Neural progenitor cell (in vitro differentiated cells): Measurements from ENCODE around the gene SLC2A11. TPM values are rescaled to one million over a fixed set of nuclear protein-coding genes. Genes with fewer than 3 reads are reported as not detected.
"Not testable (repeated sequence)": the region's sequence is repeated elsewhere in the genome, so short reads cannot be mapped to it uniquely, and the experiment has no call there.

Experiments
- DNase-seq: peaks from one replicate; pipeline ENCODE4 v3.0.0-alpha.2; 2016; ENCODE audit warnings: low spot score
- H2AFZ ChIP-seq: fragments of 200-600 bp; sonication (generic); replicated peaks from 2 replicates; pipeline ENCODE4 v1.6.1; 2016; ENCODE audit warnings: antibody characterized with exemption
- H3F3A ChIP-seq: fragments of 200-600 bp; sonication (generic); 2 replicates; pipeline ENCODE4 v1.6.1; 2016; ENCODE audit warnings: antibody characterized with exemption, low read depth
- H3K27ac ChIP-seq: fragments of 200-600 bp; sonication (generic); 2 replicates; pipeline ENCODE4 v1.5.1; 2016; ENCODE audit warnings: mild to moderate bottlenecking
- H3K27me3 ChIP-seq: fragments of 200-600 bp; sonication (generic); 2 replicates; pipeline ENCODE4 v1.6.1; 2016; ENCODE audit warnings: mild to moderate bottlenecking, moderate library complexity
- H3K36me3 ChIP-seq: fragments of 200-600 bp; sonication (generic); 2 replicates; pipeline ENCODE4 v1.5.1; 2016
- H3K4me1 ChIP-seq: fragments of 200-600 bp; sonication (generic); 2 replicates; pipeline ENCODE4 v1.6.1; 2016; ENCODE audit warnings: mixed run types
- H3K4me2 ChIP-seq: fragments of 200-600 bp; sonication (generic); 2 replicates; pipeline ENCODE4 v1.6.1; 2016
- H3K4me3 ChIP-seq: fragments of 200-600 bp; sonication (generic); 2 replicates; pipeline ENCODE4 v1.5.1; 2016
- H3K79me2 ChIP-seq: fragments of 200-600 bp; sonication (generic); 2 replicates; pipeline ENCODE4 v1.6.1; 2016; ENCODE audit warnings: low read depth
- H3K9ac ChIP-seq: fragments of 200-600 bp; sonication (generic); 2 replicates; pipeline ENCODE4 v1.6.1; 2016
- H3K9me3 ChIP-seq: fragments of 200-600 bp; sonication (generic); 2 replicates; pipeline ENCODE4 v1.5.1; 2016; ENCODE audit warnings: low read depth
- H4K20me1 ChIP-seq: fragments of 200-600 bp; sonication (generic); 2 replicates; pipeline ENCODE4 v1.6.1; 2016; ENCODE audit warnings: low read depth
- H3K27ac Mint-ChIP-seq: 3 replicates; pipeline ENCODE4 v1.8.0; 2021; ENCODE audit warnings: mixed read lengths
- H3K27me3 Mint-ChIP-seq: 2 replicates; pipeline ENCODE4 v1.8.0; 2022; ENCODE audit warnings: low read depth, mild to moderate bottlenecking, inconsistent platforms, moderate library complexity, mixed read lengths; ENCODE audit not compliant: insufficient read depth
- H3K36me3 Mint-ChIP-seq: 3 replicates; pipeline ENCODE4 v1.8.0; 2021; ENCODE audit warnings: mixed read lengths
- H3K4me1 Mint-ChIP-seq: 3 replicates; pipeline ENCODE4 v1.8.0; 2021; ENCODE audit warnings: mixed read lengths
- H3K4me3 Mint-ChIP-seq: 3 replicates; pipeline ENCODE4 v1.8.0; 2021; ENCODE audit warnings: mild to moderate bottlenecking, moderate library complexity, mixed read lengths
- H3K9me3 Mint-ChIP-seq: 3 replicates; pipeline ENCODE4 v1.8.0; 2020; ENCODE audit warnings: mixed read lengths
- EZH2 ChIP-seq: fragments of 200-600 bp; sonication (generic); IDR thresholded peaks from 2 replicates; pipeline ENCODE4 v1.6.1; 2017; ENCODE audit warnings: antibody characterized with exemption, mild to moderate bottlenecking, moderate library complexity
- EZH2phosphoT487 ChIP-seq: fragments of 200-600 bp; sonication (generic); IDR thresholded peaks from 2 replicates; pipeline ENCODE4 v1.6.1; 2017; ENCODE audit warnings: antibody characterized with exemption
- total RNA-seq: library from RNA; depleted of rRNA; stranded (reverse); fragments of >200 nt; gene quantifications from 2 replicates; pipeline ENCODE4 v1.2.3, GENCODE V29; 2015; ENCODE audit warnings: low replicate concordance
- TF ChIP-seq, protein P1 (sequence below): fragments of 200-600 bp; sonication (generic); IDR thresholded peaks from 2 replicates; pipeline ENCODE4 v1.5.1; 2017; ENCODE audit warnings: antibody characterized with exemption, mild to moderate bottlenecking

SLC2A11 gene
- total RNA-seq, 1 donor from 2014 or later: 3.8 TPM

GRCh38 chr22:23899042-23899745 is 41.5 kb downstream of the SLC2A11 start:
- Mint-ChIP-seq H3K4me3 (no peak overlapping the region), H3K27ac (peak overlapping the region; percentile 2), H3K36me3 (peaks cover 29% of the 10 kb centered on the region), H3K27me3 (peaks cover 3% of the 10 kb centered on the region), H3K4me1 (peaks cover 21% of the 10 kb centered on the region), H3K9me3 (no peaks in the 10 kb centered on the region)
- TF ChIP-seq, protein P1, sequence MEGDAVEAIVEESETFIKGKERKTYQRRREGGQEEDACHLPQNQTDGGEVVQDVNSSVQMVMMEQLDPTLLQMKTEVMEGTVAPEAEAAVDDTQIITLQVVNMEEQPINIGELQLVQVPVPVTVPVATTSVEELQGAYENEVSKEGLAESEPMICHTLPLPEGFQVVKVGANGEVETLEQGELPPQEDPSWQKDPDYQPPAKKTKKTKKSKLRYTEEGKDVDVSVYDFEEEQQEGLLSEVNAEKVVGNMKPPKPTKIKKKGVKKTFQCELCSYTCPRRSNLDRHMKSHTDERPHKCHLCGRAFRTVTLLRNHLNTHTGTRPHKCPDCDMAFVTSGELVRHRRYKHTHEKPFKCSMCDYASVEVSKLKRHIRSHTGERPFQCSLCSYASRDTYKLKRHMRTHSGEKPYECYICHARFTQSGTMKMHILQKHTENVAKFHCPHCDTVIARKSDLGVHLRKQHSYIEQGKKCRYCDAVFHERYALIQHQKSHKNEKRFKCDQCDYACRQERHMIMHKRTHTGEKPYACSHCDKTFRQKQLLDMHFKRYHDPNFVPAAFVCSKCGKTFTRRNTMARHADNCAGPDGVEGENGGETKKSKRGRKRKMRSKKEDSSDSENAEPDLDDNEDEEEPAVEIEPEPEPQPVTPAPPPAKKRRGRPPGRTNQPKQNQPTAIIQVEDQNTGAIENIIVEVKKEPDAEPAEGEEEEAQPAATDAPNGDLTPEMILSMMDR: no peak
- no peak for TF ChIP-seq EZH2
- no peak for TF ChIP-seq EZH2phosphoT487
- Histone ChIP-seq H3K9ac (no peak overlapping the region), H3K27ac (no peak overlapping the region), H3K36me3 (no peaks in the 10 kb centered on the region), H4K20me1 (peaks cover 37% of the 10 kb centered on the region), H3F3A (peaks cover 42% of the 10 kb centered on the region), H3K79me2 (peaks cover 27% of the 10 kb centered on the region), H3K4me2 (no peak overlapping the region), H3K9me3 (no peaks in the 10 kb centered on the region), H3K27me3 (no peaks in the 10 kb centered on the region), H2AFZ (no peak overlapping the region), H3K4me1 (peaks cover 13% of the 10 kb centered on the region), H3K4me3 (no peak overlapping the region)
- DNase-seq: no peak

- Mint-ChIP-seq H3K36me3 (peaks cover 29% of the 10 kb centered on the region), H3K4me1 (peaks cover 27% of the 10 kb centered on the region)
- H3K4me1 ChIP-seq: peaks cover 13% of the 10 kb centered on the region
- H3K79me2 ChIP-seq: peaks cover 18% of the 10 kb centered on the region
- not testable (repeated sequence) for DNase-seq, H3K4me3 Mint-ChIP-seq, H3K9me3 Mint-ChIP-seq, H3K9ac ChIP-seq, H3K27ac ChIP-seq, H3K27me3 ChIP-seq, H3K27me3 Mint-ChIP-seq, H3K36me3 ChIP-seq, H3K4me2 ChIP-seq, H2AFZ ChIP-seq, H3K9me3 ChIP-seq, H3K27ac Mint-ChIP-seq, H3K4me3 ChIP-seq
- H3F3A ChIP-seq: peaks cover 32% of the 10 kb centered on the region
- peaks cover 34% of the 10 kb centered on the region for H4K20me1 ChIP-seq
These were observed 42.6 kb downstream of the SLC2A11 start for GRCh38 chr22:23900227-23900626.

DNA sequence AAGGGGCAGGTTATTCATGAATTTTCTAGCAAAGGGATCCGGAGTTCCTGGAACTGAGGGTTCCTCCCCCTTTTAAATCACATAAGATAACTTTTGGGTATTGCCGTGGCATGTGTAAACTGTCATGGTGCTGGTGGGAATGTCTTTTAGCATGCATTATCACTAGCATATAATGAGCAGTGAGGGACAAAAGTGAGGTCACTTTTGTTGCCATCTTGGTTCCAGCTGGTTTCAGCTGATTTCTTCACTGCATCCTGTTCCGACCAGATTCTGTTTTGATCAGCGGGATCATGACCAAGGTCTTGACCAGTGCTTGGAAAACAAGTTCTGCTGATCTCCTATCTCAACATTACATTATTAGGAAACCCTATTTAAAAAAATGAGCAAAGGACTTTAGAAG is 43.9 kb downstream of the SLC2A11 start:
- no peak for TF ChIP-seq EZH2
- TF ChIP-seq EZH2phosphoT487: no peak
- TF ChIP-seq, protein P1: no peak
- Mint-ChIP-seq H3K9me3 (no peaks in the 10 kb centered on the region), H3K27ac (no peak overlapping the region), H3K27me3 (peaks cover 2% of the 10 kb centered on the region), H3K4me3 (no peak overlapping the region), H3K4me1 (peaks cover 20% of the 10 kb centered on the region), H3K36me3 (peaks cover 26% of the 10 kb centered on the region)
- Histone ChIP-seq H3K9me3 (no peaks in the 10 kb centered on the region), H4K20me1 (peaks cover 20% of the 10 kb centered on the region), H3K4me2 (no peak overlapping the region), H3K27ac (no peak overlapping the region), H3K4me1 (peaks cover 3% of the 10 kb centered on the region), H3K79me2 (peaks cover 4% of the 10 kb centered on the region), H3K4me3 (no peak overlapping the region), H2AFZ (no peak overlapping the region), H3K9ac (no peak overlapping the region), H3K36me3 (no peaks in the 10 kb centered on the region), H3K27me3 (no peaks in the 10 kb centered on the region), H3F3A (peaks cover 22% of the 10 kb centered on the region)
- DNase-seq: no peak

GRCh38 chr22:23903328-23903971 is 45.8 kb downstream of the SLC2A11 start:
- Histone ChIP-seq H3K27ac (no peak overlapping the region), H3K4me3 (no peak overlapping the region), H3K9ac (no peak overlapping the region), H3K27me3 (no peaks in the 10 kb centered on the region), H3K79me2 (no peaks in the 10 kb centered on the region), H3K4me2 (no peak overlapping the region), H2AFZ (no peak overlapping the region), H3K9me3 (no peaks in the 10 kb centered on the region), H3K36me3 (no peaks in the 10 kb centered on the region), H3K4me1 (no peaks in the 10 kb centered on the region), H3F3A (peaks cover 12% of the 10 kb centered on the region), H4K20me1 (peaks cover 4% of the 10 kb centered on the region)
- no peak overlapping the region for H3K27ac Mint-ChIP-seq
- no peak overlapping the region for H3K4me3 Mint-ChIP-seq
- TF ChIP-seq, protein P1: no peak
- TF ChIP-seq EZH2phosphoT487 (no peak), EZH2 (no peak)
- DNase-seq: no peak
- peaks cover 23% of the 10 kb centered on the region for H3K36me3 Mint-ChIP-seq
- no peaks in the 10 kb centered on the region for H3K9me3 Mint-ChIP-seq
- peaks cover 2% of the 10 kb centered on the region for H3K27me3 Mint-ChIP-seq
- H3K4me1 Mint-ChIP-seq: peaks cover 17% of the 10 kb centered on the region
